IPS-18c (cell line): ENCODE data around the gene ZIM2.

Experiments
- H3K4me3 ChIP-seq: 2 replicates; pipeline ENCODE4 v1.7.0; 2013; ENCODE audit warnings: low read depth, mild to moderate bottlenecking, low read length, moderate library complexity; ENCODE audit not compliant: insufficient read depth
- H3K9me3 ChIP-seq: one replicate; pipeline ENCODE4 v1.6.1; 2013; ENCODE audit warnings: mild to moderate bottlenecking, low read length, moderate library complexity; ENCODE audit not compliant: control insufficient read depth, insufficient read depth

The ZIM2 gene

GRCh38 chr19:56748378-56748777 is 92.1 kb downstream of the ZIM2 start:
- Histone ChIP-seq H3K9me3 (peaks cover 21% of the 10 kb centered on the region), H3K4me3 (no peak overlapping the region)

DNA sequence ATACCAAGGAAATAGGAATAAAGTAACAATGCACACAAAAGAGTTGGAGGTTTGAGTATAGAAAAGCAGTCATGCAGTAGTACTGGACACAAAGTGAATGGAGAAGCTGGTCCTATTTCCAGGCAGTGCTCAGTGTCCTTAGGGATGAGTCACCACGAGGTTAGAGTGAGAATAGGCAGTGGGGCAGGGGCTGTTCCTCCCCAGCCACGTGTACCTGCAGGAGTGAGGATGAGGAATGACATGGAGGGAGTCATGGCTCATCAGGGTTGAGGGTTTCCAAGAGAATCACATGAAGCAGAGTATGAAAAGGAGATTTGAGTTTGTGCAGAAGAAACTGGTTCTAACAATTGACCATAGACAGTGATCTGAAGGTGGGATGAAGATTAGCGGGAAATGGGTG is 94.2 kb downstream of the ZIM2 start:
- H3K9me3 ChIP-seq, result peaks cover 21% of the 10 kb centered on the region
- H3K4me3 ChIP-seq, result no peak overlapping the region

GRCh38 chr19:56740501-56740900 is 100.0 kb downstream of the ZIM2 start:
- Histone ChIP-seq H3K9me3 (peaks cover 33% of the 10 kb centered on the region), H3K4me3 (peak overlapping the region; percentile 9; the same call in 1 of the 2 replicates)

DNA sequence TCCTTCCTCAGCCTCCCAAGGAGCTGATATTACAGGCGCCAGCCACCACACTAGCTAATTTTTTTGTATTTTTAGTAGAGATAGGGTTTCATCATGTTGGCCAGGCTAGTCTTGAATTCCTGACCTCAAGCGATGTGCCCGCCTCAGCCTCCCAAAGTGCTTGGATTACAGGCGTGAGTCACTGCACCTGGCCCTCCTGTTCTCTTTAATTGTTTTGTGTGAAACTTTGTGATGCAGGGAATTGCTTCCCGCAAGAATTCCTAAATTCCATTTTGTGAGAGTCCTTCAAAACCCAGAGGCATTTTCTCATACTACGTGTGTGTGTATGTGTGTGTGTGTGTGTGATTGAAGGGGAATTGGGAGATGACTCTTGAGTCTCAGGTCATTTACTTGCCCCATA is 104.0 kb downstream of the ZIM2 start:
- Histone ChIP-seq H3K9me3 (peaks cover 36% of the 10 kb centered on the region), H3K4me3 (no peak overlapping the region)

DNA sequence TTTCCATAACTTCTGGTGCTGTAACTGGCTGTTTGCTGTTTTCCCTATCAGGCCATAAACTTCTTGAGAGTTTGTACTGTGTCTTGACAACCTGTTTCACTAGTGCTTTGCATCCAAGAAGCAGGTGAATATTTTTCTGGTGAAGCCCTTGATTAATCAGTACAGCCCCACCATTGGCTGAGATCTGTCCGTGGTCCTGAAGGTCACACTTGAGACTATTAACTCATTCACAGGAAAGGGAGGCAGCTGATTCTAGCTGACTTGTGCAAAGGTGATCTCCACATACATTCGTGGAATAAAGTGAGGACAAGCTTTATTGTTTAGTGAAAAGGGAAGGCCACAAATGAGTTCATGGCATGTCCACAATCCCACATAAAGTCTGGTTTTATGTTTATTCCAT is 107.5 kb downstream of the ZIM2 start:
- Histone ChIP-seq H3K9me3 (peaks cover 23% of the 10 kb centered on the region), H3K4me3 (no peak overlapping the region)

- H3K4me3 ChIP-seq, result no peak overlapping the region; the same call in 1 of the 2 replicates
- peaks cover 26% of the 10 kb centered on the region for H3K9me3 ChIP-seq
Observed at GRCh38 chr19:56727677-56728076, 112.8 kb downstream of the ZIM2 start.

DNA sequence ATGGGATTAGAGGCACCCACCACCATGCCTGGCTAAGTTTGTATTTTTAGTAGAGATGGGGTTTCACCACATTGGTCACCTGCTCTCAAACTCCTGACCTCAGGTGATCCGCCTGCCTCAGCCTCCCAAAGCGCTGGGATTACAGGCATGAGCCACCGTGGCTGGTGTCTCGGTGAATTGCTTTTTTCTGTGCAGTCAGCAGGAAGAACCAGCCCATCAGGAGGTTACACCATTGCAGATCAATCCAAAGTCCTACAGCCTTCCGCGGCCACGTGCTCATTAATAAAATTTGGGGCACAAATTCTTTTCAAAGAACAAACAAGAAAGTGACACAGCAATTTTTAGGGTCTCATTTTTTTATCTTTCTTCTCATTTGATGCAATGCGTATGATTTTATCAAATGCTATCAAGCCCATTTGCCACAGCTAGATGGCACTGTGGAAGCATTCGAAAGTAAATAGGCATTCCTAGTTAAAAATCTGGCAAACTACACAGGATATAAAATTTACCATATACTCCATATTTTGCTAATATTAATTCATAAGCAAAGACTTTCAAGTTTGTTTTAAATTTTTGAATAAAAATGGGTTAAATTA is 114.6 kb downstream of the ZIM2 start:
- Histone ChIP-seq H3K4me3 (no peak overlapping the region), H3K9me3 (peaks cover 24% of the 10 kb centered on the region)
